ENCODE measurements around the gene EXD3.
"Not testable (repeated sequence)": the region's sequence is repeated elsewhere in the genome, so short reads cannot be mapped to it uniquely, and the experiment has no call there.

EXD3 gene, protein sequence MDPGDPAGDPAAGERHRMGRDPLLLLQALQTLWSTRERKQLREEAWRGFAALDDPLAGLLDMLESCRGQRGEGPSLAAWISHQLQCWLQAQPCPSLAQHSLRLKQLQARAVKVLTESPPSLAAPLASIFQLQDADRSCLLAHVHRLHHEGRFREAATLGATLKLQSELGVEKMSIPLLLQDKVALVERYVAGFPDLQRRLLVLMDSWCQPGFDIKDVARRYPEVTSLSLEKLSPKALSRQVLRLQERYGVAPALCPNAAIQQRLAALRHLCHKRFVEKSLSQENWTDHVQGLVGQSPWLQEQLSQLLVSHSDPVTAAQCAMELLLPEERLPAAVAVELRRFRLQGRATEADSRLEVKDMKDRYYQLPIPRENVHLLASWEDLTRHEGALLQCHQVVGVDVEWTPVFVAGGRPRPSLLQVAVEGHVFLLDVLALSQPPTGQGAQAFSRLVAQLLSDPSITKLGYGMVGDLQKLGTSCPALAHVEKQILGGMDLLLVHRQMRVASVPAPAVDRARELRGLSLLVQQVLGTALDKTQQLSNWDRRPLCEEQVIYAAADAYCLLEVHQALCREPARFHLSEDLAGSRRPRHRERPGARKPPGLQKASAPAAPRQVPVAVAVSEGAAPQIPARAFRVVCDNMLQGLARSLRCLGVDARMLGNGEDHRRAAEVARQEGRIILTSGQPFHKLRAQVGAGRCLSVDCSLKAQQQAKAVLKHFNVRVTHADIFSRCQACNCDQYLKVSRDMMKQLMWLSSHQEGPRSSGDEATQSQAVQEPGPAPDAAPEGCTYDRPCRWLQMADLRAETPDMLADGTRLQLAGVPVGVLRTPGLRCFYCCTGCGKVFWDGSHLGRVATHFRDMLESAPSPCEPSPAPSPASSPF

GRCh38 chr9:137422604-137423513, at the start of gene EXD3, which contains the start of gene NOXA1:
Gene EXD3 (minus strand): TSS chr9:137423162. CDS start chr9:137395357, 27,805 bp downstream.
Gene NOXA1 (plus strand): TSS chr9:137423393. CDS start chr9:137423530, 137 bp downstream.
- peak; percentile 92 for DNase-seq

- DNase-seq = no peak
Measured at GRCh38 chr9:137470785-137471184, 47.8 kb upstream of the EXD3 start.

- no peak for DNase-seq
Measured at GRCh38 chr9:137467896-137468295, 44.9 kb upstream of the EXD3 start.

DNA sequence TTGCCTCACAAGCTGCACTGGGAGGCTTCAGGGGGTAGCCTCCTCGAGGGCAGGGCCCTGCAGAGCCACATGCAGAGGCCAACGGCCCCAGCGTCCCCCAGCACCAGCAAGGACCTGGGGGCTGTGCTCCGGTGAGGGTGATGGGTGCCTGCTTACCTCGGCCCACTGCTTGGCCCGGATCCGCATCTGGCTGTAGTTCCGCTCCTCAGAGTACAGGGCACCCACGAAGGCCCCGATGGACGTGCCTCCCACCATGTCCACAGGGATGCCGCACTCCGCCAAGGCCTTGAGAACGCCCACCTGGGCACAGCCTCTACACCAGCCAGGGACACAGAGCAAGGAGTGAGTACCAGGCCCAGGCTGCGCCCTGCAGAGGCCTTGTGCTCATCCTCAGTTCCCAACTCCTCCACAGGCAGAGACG, 44.2 kb upstream of the EXD3 start:
- DNase-seq = no peak

- not testable (repeated sequence) for DNase-seq
Measured at GRCh38 chr9:137466389-137467085, 43.6 kb upstream of the EXD3 start.

DNA sequence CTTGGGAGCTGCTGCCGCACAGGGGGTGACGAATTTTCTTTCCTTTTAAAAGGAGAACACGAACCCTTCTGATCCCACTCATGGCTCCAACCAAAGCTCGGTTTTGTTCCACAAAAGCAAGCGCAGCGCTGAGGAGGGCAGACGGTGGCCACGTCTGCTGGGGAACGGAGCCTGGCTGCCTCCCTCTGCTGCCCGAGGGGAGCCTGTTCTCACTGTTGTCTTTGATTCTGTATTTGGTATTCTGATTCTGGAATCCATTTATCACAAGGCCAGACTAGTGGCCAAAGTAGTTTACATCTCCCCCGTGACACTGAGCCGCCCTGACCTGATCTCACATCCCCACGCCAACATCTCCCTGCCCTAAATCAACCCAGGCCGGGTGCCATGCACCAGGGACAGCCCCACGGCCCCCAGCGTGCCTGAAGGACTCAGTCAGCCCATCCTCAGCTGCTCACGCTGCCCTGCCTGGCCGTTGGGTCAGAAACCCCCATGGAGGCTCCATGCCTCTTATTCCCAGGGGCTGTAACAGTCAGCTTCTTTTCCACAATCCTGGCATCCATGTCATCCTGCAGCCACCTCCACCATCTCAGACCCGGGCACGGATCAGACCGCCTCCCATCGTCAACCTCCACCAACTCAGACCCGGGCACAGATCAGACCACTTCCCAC, 42.9 kb upstream of the EXD3 start:
- DNase-seq = no peak

GRCh38 chr9:137465000-137465719, 42.2 kb upstream of the EXD3 start:
- no peak for DNase-seq

DNA sequence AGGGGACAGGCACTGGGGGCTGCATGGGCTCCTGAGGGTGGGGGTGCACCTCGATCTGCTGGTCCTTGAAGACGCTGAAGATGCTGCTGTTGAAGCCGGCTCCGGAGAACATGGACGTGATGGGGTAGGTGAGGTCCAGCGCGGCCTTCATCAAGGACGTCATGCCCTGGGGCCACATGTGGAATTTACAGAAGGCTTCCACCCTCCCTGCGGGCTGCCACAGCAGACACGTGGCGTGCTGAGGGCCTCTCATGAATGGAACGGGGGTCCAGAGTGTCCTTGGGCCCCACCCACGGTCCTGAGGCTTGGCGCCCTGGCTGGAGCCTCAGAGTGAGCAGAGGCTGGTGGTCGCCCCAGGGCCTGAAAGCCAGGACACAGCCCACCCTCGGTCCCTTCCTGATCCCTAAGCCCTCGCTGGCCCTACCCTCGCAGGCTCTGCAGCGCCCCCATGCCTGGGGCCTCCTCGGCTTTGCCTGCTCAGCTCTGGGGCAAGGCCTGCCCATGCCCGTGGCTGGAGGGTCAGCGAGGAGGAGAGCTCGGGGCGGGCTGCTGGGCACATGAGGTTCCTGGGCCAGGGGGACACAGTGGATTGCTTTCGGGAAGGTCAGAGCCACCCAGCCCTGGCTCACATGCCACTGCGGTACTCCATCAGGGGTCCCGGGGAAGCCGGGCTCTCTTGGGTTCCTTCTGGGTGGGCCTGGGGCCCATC, 41.5 kb upstream of the EXD3 start:
- no peak for DNase-seq

GRCh38 chr9:137463931-137464290, 40.9 kb upstream of the EXD3 start:
- DNase-seq = no peak

GRCh38 chr9:137462986-137463930, 40.3 kb upstream of the EXD3 start:
- DNase-seq = no peak

DNA sequence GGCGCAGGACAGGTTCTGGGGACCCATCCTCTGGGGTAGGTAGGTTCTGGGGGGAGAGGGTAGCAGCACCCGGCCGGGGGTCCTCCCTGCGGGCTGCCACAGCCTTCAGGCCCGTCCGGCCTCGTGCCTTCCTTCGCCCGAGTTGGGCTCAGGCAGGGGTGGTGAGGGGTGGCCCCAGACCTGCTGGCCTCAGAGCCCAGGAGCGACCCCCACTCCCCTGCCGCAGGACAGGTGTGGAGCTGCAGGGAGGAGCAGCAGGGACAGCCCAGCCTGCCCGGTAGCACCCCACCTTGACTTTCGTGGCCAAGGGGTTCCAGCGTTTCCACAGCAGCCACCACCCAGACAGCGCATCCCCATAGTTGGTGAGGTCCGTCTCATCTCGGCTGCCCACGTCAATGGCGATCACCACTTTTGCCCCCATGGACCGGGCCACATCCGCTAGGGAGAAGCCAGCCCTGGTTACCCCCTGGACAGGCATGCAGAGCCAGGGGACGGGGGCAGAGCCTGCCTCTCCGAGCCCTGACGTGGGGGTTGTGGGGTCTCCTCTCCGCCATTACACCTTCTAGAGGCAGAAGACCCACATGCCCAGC, 39.5 kb upstream of the EXD3 start:
- DNase-seq = no peak

GRCh38 chr9:137461663-137462395, 38.9 kb upstream of the EXD3 start:
- peak; percentile 82 for DNase-seq

DNA sequence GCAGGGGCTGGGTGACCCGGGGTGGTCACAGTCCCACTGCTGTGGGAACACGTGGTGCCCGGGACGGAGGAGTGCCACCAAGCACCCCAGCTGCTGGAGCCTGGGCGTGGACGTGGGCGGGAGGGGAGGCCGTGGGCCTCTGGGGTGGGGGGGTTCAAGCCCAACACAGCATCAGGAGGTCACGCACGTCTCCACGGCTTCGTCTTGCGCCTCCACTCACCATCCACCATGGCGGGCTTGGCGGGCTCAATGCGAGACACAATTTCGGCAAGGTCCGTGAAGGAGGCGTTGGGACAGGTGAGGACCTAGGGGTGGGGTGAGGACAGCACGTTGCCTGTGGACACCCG, 38.3 kb upstream of the EXD3 start:
- DNase-seq = no peak

- no peak for DNase-seq
Measured at GRCh38 chr9:137460363-137461315, 37.7 kb upstream of the EXD3 start.

DNA sequence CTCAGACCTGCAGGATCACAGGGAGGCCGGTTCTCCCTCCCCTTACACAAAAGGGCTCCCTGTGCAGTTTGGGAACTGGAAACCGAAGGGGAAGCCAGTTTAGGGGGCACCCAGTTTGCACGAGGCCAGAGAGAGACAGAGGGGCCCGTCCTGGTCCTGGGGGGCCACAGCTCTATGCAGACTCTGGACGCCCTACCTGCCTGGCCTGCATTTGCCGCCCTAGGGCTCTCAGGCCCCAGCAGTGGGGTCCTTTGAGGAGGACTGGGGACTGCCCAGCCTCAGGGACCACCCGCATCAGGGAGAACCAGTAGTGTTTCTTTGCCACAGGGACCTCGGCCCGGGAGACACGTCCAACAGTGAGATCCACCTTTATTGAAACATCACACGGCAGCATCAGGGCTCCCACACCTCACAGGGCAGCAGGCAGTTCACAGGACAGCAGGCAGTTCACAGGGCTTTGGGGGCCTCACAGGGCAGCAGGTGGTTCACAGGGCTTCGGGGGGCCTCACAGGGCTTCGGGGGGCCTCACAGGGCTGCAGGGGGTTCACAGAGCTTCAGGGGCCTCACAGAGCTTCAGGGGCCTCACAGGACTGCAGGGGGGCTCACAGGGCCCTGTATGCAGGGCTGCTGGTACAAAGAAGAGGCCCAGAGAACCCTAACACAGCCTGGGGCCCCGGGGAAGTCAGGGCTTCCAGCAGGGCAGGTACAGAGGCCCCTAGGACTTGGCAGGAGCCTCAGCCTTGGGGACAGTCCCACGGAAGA, 36.8 kb upstream of the EXD3 start:
- DNase-seq = no peak

DNA sequence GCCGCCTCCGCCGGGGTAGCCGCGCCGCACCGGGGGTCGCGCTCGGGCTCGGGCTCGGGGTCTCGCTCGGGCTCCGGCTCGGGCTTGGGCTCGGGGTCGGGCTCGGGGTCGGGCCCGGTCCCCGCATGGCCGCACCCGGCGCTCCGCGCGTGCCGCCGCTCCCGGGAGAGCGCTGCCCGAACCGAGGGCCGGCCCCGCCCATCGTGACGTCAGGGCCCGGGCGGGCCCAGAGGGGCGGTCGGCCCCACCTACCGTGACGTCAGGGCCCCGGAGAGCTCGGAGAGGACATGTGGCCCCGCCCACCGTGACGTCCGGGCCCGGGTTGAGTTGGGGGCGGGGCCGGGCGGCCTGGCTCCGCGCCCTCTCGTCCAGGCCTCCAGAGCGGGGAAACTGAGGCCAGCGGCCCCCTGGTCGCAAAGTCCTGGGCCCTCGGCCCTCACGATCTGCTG, 36.2 kb upstream of the EXD3 start, which contains the start of gene NSMF:
Gene NSMF, minus strand, starts transcription at position 183 of the 449 bp plus-strand sequence. CDS start 232 bp downstream, outside the sequence.
- DNase-seq = peak; percentile 86

Data from hematopoietic multipotent progenitor cell treated with erythropoietin and hydrocortisone succinate and interleukin-3 and kit ligand, for 8 days (in vitro differentiated cells).